Measurements from ENCODE around the gene L2HGDH. TPM values are rescaled to one million over a fixed set of nuclear protein-coding genes. Genes with fewer than 3 reads are reported as not detected.

Gene L2HGDH
- polyA plus RNA-seq (5.0 to 7.9 TPM (median 6.4 TPM) in 3 replicates), polyA minus RNA-seq (1.7 to 2.9 TPM (median 1.9 TPM) in 3 replicates)
- polyA plus RNA-seq (2011; ENCODE audit: low read depth), result 7.0 TPM
- 4.2 and 6.6 TPM in 2 replicates for polyA plus RNA-seq (2011; cell fraction: cytosol; rRNA removed)
- 5.9 and 6.5 TPM in 2 replicates for polyA plus RNA-seq (2011; cell fraction: nucleus; rRNA removed)
- polyA plus RNA-seq (2012; ENCODE audit: low replicate concordance), result 5.2 and 7.4 TPM in 2 replicates
- polyA minus RNA-seq (2011; cell fraction: cytosol; rRNA and poly(A)+ RNA removed), result 10.7 TPM
- 5.0 and 7.8 TPM in 2 replicates for polyA minus RNA-seq (2011; cell fraction: nucleus; rRNA and poly(A)+ RNA removed)

- Histone ChIP-seq H3K9me1 (ENCODE audit: control insufficient read depth, extremely low read depth, insufficient read depth, low read length) (no peaks in the 10 kb centered on the region), H4K20me1 (ENCODE audit: control insufficient read depth, extremely low read depth, insufficient read depth, low read length) (no peaks in the 10 kb centered on the region), H3K4me1 (ENCODE audit: control insufficient read depth, extremely low read depth, insufficient read depth, low read length) (peaks cover 11% of the 10 kb centered on the region), H3K79me2 (ENCODE audit: control insufficient read depth, insufficient read depth, low read length) (peaks cover 24% of the 10 kb centered on the region), H3K27ac (ENCODE audit: control insufficient read depth, insufficient read depth, low read length) (peak within 1 kb of the TSS; percentile 88), H3K9me3 (ENCODE audit: control insufficient read depth, low read depth, low read length) (no peaks in the 10 kb centered on the region), H3K4me2 (ENCODE audit: control insufficient read depth, extremely low read depth, insufficient read depth, low read depth, low read length) (peak within 1 kb of the TSS; percentile 99), H2AFZ (ENCODE audit: control insufficient read depth, low read length) (peak within 1 kb of the TSS; percentile 88), H3K4me3 (ENCODE audit: control insufficient read depth in 2 of 3, extremely low read depth in 1 of 3, insufficient read depth in 2 of 3, low read depth in 1 of 3, low read length in 3 of 3) (peak within 1 kb of the TSS; percentile 73 to 91 (median 79)), H3K36me3 (ENCODE audit: control insufficient read depth in 2 of 2, extremely low read depth in 1 of 2, insufficient read depth in 2 of 2, low read length in 2 of 2) (no peaks in the 10 kb centered on the region), H3K9ac (ENCODE audit: control insufficient read depth, extremely low read depth, insufficient read depth, low read length) (peak within 1 kb of the TSS; percentile 89), H3K27me3 (ENCODE audit: control insufficient read depth, extremely low read depth, insufficient read depth, low read length) (no peaks in the 10 kb centered on the region)
- dilution Hi-C loops (cut with MboI; ENCODE audit: extremely low pct_ligation_motif_present, low sequenced_read_pairs), result no loop called here
- FAIRE-seq (no peak), DNase-seq (ENCODE audit: low read depth, low spot score) (peak; percentile 19)
- peak in 2 of 3 experiments; percentile 60 to 71 for TF ChIP-seq CTCF (optimal IDR thresholded peaks at IDR 0.05 in 1 of 3, IDR thresholded peaks at IDR 0.05 in 1 of 3, conservative IDR thresholded peaks at IDR 0.05 in 1 of 3; ENCODE audit: extremely low read depth in 1 of 3, insufficient read depth in 2 of 3, low read length in 3 of 3)
- TF ChIP-seq EZH2 (IDR thresholded peaks at IDR 0.05; ENCODE audit: low read length), result no peak
These were observed at the start of gene L2HGDH, which contains the start of gene DMAC2L for GRCh38 chr14:50311972-50312733. Gene L2HGDH (minus strand): TSS chr14:50312229. CDS start chr14:50312150, 79 bp downstream. Gene DMAC2L (plus strand): TSS chr14:50312324. CDS start chr14:50321488, 9,164 bp downstream.

- H3K9ac ChIP-seq (ENCODE audit: control insufficient read depth, extremely low read depth, insufficient read depth, low read length), result no peak overlapping the region
- peaks cover 28% of the 10 kb centered on the region for H3K4me1 ChIP-seq (ENCODE audit: control insufficient read depth, extremely low read depth, insufficient read depth, low read length)
- dilution Hi-C loops (cut with MboI; ENCODE audit: extremely low pct_ligation_motif_present, low sequenced_read_pairs), result no loop called here
- TF ChIP-seq CTCF (optimal IDR thresholded peaks at IDR 0.05 in 1 of 3, IDR thresholded peaks at IDR 0.05 in 1 of 3, conservative IDR thresholded peaks at IDR 0.05 in 1 of 3; ENCODE audit: extremely low read depth in 1 of 3, insufficient read depth in 2 of 3, low read length in 3 of 3), result no peak
- TF ChIP-seq EZH2 (IDR thresholded peaks at IDR 0.05; ENCODE audit: low read length), result no peak
- no peaks in the 10 kb centered on the region for H3K79me2 ChIP-seq (ENCODE audit: control insufficient read depth, insufficient read depth, low read length)
- H3K36me3 ChIP-seq (ENCODE audit: control insufficient read depth in 2 of 2, extremely low read depth in 1 of 2, insufficient read depth in 2 of 2, low read length in 2 of 2), result no peaks in the 10 kb centered on the region
- no peak overlapping the region for H2AFZ ChIP-seq (ENCODE audit: control insufficient read depth, low read length)
- no peaks in the 10 kb centered on the region for H4K20me1 ChIP-seq (ENCODE audit: control insufficient read depth, extremely low read depth, insufficient read depth, low read length)
- peak overlapping the region; percentile 46 for H3K4me2 ChIP-seq (ENCODE audit: control insufficient read depth, extremely low read depth, insufficient read depth, low read depth, low read length)
- FAIRE-seq (peak; percentile 85), DNase-seq (ENCODE audit: low read depth, low spot score) (no peak)
- no peaks in the 10 kb centered on the region for H3K9me3 ChIP-seq (ENCODE audit: control insufficient read depth, low read depth, low read length)
- H3K27me3 ChIP-seq (ENCODE audit: control insufficient read depth, extremely low read depth, insufficient read depth, low read length), result no peaks in the 10 kb centered on the region
- H3K27ac ChIP-seq (ENCODE audit: control insufficient read depth, insufficient read depth, low read length), result peak overlapping the region; percentile 22
- H3K9me1 ChIP-seq (ENCODE audit: control insufficient read depth, extremely low read depth, insufficient read depth, low read length), result no peaks in the 10 kb centered on the region
- H3K4me3 ChIP-seq (ENCODE audit: control insufficient read depth in 2 of 3, extremely low read depth in 1 of 3, insufficient read depth in 2 of 3, low read depth in 1 of 3, low read length in 3 of 3), result no peak overlapping the region
These were observed 48.8 kb upstream of the L2HGDH start for GRCh38 chr14:50360851-50361250.

Data from keratinocyte (primary cell).